TTC549 (cell line): ENCODE data around the gene MAN1A2.

ENCODE experiments used
- FAIRE-seq: peaks from 2 replicates; lab custom pipeline; 2012; peaks lifted over from hg19 to GRCh38; lab: Jason Lieb, UNC

MAN1A2 gene

GRCh38 chr1:117359561-117360289 lies 7.5 kb upstream of the MAN1A2 start:
- FAIRE-seq, result no peak

- FAIRE-seq, result no peak
Measured at GRCh38 chr1:117362986-117363385, 4.3 kb upstream of the MAN1A2 start.

GRCh38 chr1:117363571-117364048 lies 3.6 kb upstream of the MAN1A2 start:
- no peak for FAIRE-seq

- FAIRE-seq, result no peak
Measured at GRCh38 chr1:117364240-117364639, 3.0 kb upstream of the MAN1A2 start.

- FAIRE-seq, result no peak
Measured at GRCh38 chr1:117365350-117366176, 1.7 kb upstream of the MAN1A2 start.

- no peak for FAIRE-seq
Measured at GRCh38 chr1:117366177-117367045, 838 bp upstream of the MAN1A2 start.

DNA sequence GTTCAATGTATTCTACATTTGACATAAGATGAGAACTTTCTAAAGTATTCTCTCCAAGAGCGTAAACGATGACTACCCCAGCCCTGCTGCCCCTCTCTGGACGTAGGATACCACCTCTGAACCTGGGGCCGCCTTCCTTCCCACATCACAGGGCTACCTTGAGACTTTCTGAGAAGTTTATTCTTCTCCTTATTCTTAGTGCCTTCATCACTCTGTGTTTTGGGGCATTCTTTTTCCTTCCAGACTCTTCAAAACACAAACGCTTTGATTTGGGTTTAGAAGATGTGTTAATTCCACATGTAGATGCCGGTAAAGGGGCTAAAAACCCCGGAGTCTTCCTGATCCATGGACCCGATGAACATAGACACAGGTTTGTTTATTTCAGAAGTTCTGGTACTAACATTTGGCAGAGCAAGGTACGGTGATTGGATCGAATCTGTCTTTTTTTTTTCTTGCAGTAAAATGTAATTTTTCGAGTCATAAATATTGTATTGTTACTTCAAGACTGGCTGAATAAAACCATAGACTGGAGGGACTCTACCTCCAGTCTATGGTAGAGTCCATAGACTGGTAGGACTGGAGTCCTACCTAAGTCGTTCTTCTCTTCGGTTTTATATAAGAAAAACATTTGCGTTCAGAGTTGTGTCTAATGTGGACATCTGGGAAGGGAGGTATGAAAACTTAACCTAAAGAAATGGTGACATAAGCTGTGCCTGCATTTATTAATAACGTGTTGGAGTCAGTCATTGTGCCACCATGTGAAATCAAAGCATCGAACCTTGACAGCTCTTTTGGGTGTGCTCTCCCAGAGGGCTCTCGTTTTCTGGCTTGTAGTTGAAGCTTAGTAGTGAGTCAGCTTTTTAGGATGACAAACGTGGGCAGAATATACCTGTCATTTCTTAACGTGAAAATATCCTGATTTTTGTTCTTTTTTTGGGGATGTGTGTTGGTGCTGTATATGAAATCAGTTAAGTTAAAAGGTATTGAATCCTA lies 1.2 kb downstream of the MAN1A2 start:
- FAIRE-seq, result no peak

DNA sequence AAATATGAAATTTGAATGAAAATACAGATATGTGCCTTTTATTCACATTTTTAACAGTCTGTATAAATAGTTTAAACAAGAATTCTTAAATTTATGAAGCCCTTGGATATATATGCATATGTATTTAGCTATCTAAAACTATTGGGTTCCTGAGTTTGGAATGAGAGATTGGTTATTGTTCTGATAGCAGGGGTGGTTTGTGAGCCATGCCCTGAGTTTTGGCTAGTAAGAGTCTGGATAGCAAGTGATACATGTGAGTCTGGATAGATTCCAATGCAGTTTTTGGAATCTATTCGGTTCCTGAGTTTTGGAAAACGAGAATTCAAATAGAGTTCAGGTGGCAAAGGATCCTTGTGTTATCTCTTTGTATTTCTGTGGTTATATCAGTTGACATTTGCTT lies 2.8 kb downstream of the MAN1A2 start:
- no peak for FAIRE-seq

GRCh38 chr1:117370509-117370908 lies 3.3 kb downstream of the MAN1A2 start:
- no peak for FAIRE-seq

GRCh38 chr1:117371441-117372151 lies 4.3 kb downstream of the MAN1A2 start:
- FAIRE-seq, result no peak

DNA sequence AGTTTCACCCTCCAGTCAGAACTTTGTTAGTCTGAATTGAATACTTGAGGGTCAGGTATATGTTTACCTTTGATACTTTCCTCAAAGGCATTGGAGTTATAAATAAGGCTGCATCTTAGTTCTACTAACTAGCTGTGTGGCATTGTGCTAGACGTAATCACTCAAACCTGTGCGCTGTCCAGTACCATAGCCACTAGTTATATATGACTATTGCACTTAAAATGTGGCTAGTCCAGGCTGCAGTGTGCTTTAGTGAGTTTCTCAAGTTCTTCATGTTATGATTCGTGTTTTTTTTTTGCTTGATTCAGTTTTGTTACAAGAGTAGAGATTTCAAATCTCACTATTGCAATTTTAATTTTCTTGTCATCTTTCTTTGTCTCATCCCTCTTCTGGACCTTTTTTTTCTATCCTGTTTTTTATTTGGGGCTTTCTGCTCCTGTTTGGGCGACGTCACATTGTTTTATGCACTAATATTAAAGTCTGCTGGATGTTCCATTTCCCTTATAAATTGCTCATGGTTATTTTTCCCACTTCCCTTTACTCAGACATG lies 5.7 kb downstream of the MAN1A2 start:
- FAIRE-seq, result no peak

- no peak for FAIRE-seq
Measured at GRCh38 chr1:117373932-117374331, 6.7 kb downstream of the MAN1A2 start.

DNA sequence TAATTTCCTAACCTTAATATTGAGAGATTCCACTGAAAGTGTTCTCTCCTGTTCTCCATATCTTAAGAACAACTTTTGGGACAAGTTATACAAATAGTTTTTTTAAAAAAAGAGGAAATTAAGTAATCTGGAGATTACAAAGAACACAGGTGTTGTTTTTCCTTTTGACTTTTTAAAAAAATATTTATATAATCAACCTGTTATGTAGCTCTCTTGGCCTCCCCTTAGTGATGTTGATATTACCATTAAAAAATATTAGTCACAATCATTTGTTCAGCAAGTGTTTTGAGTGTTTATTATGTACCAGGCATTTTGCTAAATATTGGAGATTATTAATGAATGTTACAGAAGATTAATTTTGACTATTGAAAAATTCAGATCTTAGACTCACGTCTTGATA lies 8.1 kb downstream of the MAN1A2 start:
- no peak for FAIRE-seq

DNA sequence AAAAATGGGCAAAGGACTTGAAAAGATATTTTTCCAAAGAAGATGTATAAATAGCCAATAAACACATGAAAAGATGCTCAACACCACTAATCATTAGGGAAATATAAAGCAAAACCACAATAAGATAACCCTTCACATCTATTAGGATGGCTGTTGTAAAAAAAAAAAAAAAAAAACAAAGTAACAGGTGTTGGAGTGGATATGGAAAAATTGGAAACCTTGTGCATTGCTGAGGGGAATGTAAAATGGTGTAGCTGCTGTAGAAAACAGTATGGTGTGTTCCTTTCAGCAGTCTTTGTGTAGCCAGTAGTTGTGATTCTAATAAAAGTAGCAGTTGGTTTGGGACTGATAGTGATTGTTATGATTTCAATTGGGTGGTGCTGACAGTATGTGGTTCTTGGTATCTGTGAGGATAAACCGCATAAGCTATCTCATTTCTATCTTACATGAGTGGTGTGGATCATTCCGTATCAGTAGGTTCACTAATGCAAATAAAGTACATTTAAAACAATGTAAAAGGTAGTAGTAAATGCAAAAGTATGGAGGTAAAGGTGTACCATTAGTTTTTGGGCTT lies 19.9 kb downstream of the MAN1A2 start:
- no peak for FAIRE-seq

- FAIRE-seq, result no peak
Measured at GRCh38 chr1:117388328-117388727, 21.1 kb downstream of the MAN1A2 start.

- FAIRE-seq, result no peak
Measured at GRCh38 chr1:117389284-117389683, 22.0 kb downstream of the MAN1A2 start.

- no peak for FAIRE-seq
Measured at GRCh38 chr1:117389779-117390178, 22.5 kb downstream of the MAN1A2 start.

- FAIRE-seq, result no peak
Measured at GRCh38 chr1:117392771-117393170, 25.5 kb downstream of the MAN1A2 start.

GRCh38 chr1:117396074-117396473 lies 28.8 kb downstream of the MAN1A2 start:
- no peak for FAIRE-seq

- FAIRE-seq, result no peak
Measured at GRCh38 chr1:117396636-117397035, 29.4 kb downstream of the MAN1A2 start.
